Endothelial cell of hepatic sinusoid (primary cell): Measurements from ENCODE around the gene PTPRM.

Source experiments
- in situ Hi-C: cut with HindIII; loops from 2 replicates; pipeline ENCODE4 v1.10.0; 2017; ENCODE audit warnings: low sequenced_read_pairs

The PTPRM gene

DNA sequence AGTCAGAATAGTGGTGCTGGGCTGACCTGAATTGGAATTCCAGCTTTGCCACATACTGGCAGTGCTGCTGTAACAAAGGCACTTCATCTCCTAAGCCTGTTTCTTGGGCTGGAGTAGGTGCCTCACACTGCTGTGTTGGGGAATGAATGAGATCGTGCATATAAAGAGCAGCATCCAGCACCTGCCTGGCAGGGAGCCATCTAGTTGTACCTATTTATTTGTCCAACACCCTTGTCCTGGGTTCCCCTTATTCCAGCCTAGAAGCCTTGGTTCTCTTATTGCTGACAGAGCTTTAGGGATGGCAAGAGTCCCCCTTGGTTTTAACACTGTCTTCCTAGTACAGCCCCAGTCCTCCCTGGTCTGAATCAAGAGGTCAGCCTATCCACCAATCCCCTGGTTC, 766.8 kb downstream of the PTPRM start:
- in situ Hi-C loops: loop anchor here (5.0 kb wide), 1 partner anchor 68 kb away; no protein-coding TSS in a partner anchor

GRCh38 chr18:8337211-8337610, 770.1 kb downstream of the PTPRM start:
- in situ Hi-C loops: no loop called here

GRCh38 chr18:8339210-8339609, 772.1 kb downstream of the PTPRM start:
- in situ Hi-C loops: no loop called here

DNA sequence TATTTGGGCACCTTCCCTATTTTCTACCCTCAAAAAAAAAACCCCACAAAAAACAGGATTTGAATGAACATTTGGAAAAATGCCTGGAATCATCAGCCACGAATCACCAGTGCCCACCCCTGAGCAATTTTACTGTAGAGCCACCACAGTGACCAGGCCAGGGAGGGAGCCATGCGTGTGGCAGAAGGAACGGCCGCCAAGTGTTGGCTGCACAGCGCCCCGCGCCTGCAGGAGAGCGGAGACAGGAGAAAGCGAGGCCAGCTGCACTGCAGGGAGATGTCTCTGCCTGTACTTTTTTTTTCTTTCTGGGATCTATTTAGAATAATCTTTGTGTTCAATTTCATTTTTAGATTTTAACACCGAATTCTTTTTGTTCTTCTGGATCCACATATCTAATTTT, 772.8 kb downstream of the PTPRM start:
- in situ Hi-C loops: loop anchor here (5.0 kb wide), 1 partner anchor 42 kb away; no protein-coding TSS in a partner anchor

GRCh38 chr18:8341481-8342230, 774.5 kb downstream of the PTPRM start:
- in situ Hi-C loops: loop anchor here (5.0 kb wide), 1 partner anchor 41 kb away; no protein-coding TSS in a partner anchor

DNA sequence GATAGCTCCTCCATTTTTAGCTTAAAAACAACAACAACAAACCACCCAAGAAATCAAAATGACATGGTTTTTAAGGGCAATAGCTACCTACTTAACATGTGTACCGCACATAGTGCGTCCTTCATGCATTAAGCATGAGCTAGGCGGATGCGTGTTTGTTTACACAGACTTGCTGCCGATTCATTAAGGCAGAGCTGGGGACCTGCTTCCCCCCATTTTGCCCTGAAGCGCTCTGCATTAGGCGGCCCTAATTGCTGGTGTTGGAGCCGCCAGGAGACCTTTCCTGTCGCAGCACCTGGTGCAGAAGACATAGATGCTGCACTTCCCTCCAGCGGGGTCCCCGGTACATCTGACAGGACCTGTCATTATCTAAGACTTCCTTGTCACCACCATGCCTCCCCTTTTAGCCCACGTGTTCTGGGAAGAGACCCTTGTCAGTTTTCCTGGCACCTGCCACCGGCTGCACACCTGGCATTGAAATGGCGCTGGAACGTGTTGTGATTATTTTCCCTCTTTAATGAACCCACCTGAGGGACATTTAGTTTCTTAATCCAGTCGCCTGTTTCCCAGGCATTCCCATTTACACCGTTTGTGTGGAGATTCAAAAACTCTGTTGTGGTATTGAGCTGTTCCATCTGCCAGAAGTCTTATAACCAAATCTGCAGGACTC, 781.1 kb downstream of the PTPRM start:
- in situ Hi-C loops: no loop called here

GRCh38 chr18:8349608-8350323, 782.6 kb downstream of the PTPRM start:
- in situ Hi-C loops: no loop called here

- in situ Hi-C loops: no loop called here
These were observed 783.5 kb downstream of the PTPRM start for GRCh38 chr18:8350628-8351027.

GRCh38 chr18:8351161-8351560, 784.0 kb downstream of the PTPRM start:
- in situ Hi-C loops: no loop called here

GRCh38 chr18:8354304-8354703, 787.2 kb downstream of the PTPRM start:
- in situ Hi-C loops: no loop called here

DNA sequence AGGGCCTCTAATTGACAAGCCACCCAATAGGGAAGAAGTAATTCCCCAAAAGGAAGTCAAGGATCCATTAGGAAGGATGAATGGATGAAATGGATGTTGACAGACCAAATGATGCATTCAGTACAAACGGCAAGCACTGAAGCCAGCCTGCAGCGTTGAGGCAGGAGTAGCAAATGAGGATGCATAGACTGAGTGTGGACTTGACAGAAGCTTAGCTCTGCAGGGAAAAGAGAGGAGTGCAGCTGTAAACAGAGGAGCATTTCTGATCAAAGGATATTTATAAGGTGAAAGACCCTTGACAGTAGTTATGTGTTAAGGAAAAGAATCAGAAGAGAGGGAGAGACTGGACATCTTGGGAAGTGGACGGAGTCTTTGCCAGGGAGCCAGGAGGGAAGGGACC, 788.9 kb downstream of the PTPRM start:
- in situ Hi-C loops: no loop called here

- in situ Hi-C loops: no loop called here
These were observed 790.2 kb downstream of the PTPRM start for GRCh38 chr18:8357320-8357719.

DNA sequence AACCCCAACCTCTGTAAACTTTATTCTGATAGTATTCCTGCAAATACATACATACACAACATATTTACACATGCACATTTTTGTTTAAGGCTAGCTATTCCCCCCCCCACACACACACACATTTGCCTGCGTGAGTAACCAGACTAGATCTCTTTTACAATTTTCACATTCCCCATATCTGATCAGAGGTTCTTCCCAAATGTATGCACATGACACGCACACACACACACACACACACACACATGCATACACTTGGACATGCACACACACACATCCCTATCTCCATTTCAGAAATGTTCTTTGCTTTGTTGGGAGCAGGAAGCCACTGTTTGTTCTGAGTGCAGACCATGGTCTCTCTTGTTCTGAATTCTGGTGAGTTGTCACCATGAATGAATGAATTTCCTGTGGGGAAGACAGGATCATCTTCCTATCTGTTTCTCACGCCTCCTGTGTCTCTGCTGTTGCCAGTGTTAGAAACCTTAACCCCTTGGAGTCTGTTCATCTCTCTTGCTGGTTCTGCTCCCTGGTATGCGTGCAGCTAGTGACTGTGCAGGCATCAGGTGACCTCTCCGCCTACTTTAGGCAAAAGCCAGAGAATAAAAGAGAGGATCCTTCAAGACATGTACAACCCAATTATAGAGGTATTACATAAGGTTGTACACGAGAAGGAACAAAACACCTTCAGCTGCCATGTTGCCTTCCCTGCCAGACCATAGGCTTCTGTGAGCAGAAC, 791.1 kb downstream of the PTPRM start:
- in situ Hi-C loops: no loop called here

DNA sequence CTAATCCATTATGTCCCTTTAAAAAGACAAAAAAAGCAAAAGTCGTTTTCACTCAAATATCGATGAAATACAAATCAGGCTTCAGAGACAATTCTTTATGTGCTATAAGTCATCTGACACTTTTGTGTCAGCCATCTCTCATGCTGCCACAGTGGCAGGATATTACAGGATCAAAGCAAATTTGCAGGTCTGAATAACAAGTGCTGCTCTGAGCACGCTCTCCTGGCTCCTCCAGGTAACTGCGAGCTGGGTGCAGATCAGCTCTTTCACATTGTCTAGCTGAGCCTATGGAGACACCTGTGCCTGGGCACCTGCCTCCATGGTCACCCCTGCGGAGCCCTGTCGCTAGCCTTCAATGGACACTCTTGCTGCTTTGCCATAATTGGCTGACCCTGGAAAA, 792.0 kb downstream of the PTPRM start:
- in situ Hi-C loops: no loop called here

DNA sequence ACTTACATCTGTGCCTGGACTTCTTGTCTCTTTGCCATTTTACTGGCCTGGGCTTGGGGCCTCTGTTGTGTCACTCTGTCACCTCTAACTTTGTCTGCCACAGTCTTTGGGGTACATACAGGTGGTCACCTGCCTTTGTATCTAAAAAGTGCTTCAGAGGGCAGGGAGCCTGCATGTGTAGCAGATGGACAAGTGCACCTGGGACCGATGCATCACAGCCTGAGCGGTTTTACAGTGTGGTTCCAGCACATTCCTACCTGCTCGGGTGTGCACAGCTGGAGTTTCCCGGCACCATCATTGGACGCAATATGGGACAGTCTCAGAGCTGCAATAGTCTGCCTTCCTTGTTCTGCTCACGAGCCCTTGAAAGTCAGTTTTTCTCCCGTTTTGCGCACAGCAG, 792.4 kb downstream of the PTPRM start:
- in situ Hi-C loops: no loop called here

- in situ Hi-C loops: loop anchor here (5.0 kb wide), 1 partner anchor 95 kb away; no protein-coding TSS in a partner anchor
These were observed 794.9 kb downstream of the PTPRM start for GRCh38 chr18:8361941-8362471.

- in situ Hi-C loops: loop anchor here (5.0 kb wide), 1 partner anchor 96 kb away; no protein-coding TSS in a partner anchor
These were observed 795.7 kb downstream of the PTPRM start for GRCh38 chr18:8362863-8363262.

- in situ Hi-C loops: loop anchor here (5.0 kb wide), 1 partner anchor 97 kb away; no protein-coding TSS in a partner anchor
These were observed 797.3 kb downstream of the PTPRM start for GRCh38 chr18:8364385-8364784.

GRCh38 chr18:8365006-8365405, 797.9 kb downstream of the PTPRM start:
- in situ Hi-C loops: no loop called here

DNA sequence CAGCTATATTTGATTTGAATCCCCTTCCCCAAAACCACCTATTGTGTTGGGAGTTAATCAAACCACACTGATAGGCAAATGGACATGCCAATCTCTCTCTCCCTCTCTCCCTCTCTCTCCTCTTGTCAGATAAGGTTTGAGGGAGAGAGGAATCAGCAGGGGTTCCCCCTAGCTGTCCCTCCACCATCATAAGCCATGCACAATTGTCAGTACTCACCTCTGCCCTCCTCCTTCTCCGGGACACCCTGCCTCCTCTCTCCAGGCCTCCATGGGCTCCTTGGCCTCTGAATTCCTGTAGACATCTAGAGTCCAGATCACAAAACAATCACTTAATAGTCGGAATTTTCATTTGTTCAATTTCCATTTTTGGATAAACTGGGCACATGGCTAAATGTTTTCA, 798.4 kb downstream of the PTPRM start:
- in situ Hi-C loops: no loop called here

GRCh38 chr18:8366070-8366469, 799.0 kb downstream of the PTPRM start:
- in situ Hi-C loops: no loop called here
